Activated CD4-positive, alpha-beta T cell treated with anti-CD3 and anti-CD28 coated beads for 24 hours (primary cell): Measurements from ENCODE around the gene SYNJ2.

Source experiments
- DNase-seq, 2 donors: peaks; one replicate each; pipeline ENCODE4 v3.0.0-alpha.2; 2020; ENCODE audit warnings: low read depth in 2 of 2

The SYNJ2 gene

GRCh38 chr6:157998707-157999167 lies 17.1 kb downstream of the SYNJ2 start:
- no peak for DNase-seq

DNA sequence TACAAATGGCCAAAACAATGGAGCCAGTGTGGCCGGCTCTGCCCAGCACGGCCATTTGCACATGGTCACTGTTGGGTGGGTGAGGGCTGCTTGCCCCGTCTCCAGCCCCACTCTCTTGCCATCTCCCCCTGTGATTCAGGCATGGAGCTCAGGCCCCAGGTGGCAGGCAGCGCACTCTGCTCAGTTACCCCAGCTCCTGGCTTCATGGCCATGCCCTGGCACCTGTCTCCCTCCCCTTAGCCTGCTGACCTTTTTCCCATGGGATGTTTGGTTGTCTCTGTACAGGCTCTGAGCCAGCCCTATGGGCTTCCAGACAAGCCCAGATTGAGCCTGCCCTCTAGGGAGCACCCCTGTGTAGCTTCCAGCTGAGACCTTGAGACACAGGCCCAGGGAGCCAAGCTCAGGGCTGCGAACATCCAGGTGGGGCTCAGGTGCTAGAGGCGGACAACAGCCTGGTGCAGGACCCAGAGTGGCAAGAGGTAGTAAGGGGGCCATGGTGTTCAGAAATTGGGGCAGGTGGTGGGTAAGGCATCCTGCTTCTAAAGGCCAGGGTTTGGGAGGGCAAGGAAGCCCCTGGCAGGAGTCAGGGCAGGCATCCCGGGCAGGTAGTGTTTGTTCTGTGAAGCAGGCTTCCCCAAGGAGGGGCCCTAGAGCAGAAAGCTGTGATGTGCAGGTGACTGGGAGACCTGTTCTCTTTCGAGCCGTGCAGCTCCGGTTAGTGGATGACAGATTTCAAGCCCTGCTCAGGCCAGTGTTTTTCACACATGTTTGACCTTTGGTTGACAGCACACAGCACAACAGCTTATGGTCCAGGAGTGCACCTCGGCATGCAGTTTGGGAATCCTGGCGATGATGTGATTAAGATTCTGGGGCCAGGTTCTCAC lies 17.7 kb downstream of the SYNJ2 start:
- no peak for DNase-seq

DNA sequence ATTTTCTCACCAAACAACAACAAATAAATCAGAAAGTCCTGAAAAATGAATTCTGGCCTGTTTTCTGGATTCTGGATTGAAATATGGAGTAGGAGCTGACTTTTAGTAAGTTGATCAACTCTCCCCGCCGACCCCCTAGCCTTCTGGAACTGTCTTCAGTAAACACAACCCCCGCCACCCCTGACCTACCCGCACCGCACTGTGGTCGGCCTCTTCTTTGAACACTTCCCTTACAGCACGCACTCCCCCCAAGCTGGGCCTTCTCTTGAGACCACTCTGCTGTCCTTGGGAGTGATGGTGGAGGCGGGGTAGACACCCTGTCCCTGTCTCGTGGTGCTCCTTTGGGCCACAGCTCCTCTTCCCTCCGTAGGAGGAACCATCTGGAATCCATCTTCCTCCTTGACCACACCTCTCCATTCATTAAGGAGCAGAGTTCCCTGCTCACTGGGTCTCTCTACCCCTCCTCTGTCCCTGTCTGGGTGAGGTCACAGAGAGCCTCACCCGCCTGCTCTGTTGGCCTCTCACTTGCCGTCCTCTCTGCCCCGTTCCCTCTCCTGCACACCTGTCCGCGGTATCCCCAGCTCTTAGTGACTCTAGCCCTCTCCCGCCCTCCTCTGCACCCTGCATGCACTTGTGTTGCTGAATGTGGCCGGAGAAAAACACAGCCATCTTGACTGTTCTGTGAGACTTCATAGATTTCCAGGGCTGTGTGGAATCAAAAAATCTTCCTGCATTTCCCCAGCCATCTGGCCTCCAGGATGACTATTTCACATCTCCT lies 19.1 kb downstream of the SYNJ2 start:
- DNase-seq = no peak

GRCh38 chr6:158002249-158002950 lies 20.7 kb downstream of the SYNJ2 start:
- DNase-seq = no peak

GRCh38 chr6:158002951-158003853 lies 21.5 kb downstream of the SYNJ2 start:
- DNase-seq = no peak

- no peak for DNase-seq
Observed at GRCh38 chr6:158003910-158004700, 22.4 kb downstream of the SYNJ2 start.

- DNase-seq = no peak
Observed at GRCh38 chr6:158004701-158005095, 23.0 kb downstream of the SYNJ2 start.

- DNase-seq = no peak
Observed at GRCh38 chr6:158005626-158006180, 24.0 kb downstream of the SYNJ2 start.

- DNase-seq = no peak
Observed at GRCh38 chr6:158006331-158006730, 24.7 kb downstream of the SYNJ2 start.

GRCh38 chr6:158006821-158007570 lies 25.3 kb downstream of the SYNJ2 start:
- no peak for DNase-seq

DNA sequence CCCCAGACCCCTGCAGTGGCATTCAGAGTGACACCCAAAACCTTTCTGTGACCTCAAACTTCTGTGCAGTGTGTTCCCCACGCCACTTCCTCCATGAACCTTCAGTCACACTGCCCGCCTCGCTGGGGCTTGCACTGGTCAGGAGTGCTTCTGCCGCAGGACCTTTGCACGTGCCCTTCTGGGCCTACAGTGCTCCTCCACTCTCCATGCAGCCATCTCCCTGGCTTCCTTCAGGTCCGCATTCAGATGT lies 27.1 kb downstream of the SYNJ2 start:
- no peak for DNase-seq

DNA sequence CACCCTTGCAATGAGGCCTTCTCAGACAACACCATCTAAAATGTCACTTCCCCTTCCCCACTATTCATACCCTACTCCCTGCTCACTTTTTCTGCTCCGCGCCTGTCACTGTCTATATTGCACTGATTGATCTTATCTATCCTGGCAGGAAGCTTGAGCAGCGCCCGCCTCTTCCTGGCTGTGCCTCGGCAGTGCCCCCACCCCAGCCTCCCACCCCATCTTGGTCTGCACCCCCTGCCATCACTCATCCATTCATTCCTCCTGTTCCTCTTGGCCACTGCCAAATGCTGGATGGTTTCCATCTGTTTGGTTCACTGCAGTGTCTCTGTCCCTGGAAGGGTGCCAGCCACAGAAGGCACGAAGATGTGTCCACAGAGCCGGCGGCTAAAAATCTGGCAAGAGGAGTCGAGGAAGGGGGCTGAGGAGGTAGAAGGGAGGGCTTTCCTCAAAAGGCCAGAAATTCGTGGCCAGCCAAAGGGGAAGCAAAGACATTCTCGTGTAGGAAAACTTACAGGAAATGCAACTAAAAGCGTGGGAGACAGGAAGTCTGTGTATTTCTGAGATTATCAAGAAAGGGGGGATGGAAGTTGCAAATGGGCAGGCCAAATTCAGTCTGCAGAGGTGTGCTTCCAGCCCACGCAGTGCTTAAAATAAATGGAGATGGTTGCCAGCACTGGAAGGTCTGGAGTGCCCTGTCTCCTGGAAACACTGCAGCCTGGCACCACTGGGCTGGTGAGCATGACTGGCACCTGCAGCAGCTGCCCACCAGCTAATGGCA lies 27.6 kb downstream of the SYNJ2 start:
- no peak for DNase-seq

DNA sequence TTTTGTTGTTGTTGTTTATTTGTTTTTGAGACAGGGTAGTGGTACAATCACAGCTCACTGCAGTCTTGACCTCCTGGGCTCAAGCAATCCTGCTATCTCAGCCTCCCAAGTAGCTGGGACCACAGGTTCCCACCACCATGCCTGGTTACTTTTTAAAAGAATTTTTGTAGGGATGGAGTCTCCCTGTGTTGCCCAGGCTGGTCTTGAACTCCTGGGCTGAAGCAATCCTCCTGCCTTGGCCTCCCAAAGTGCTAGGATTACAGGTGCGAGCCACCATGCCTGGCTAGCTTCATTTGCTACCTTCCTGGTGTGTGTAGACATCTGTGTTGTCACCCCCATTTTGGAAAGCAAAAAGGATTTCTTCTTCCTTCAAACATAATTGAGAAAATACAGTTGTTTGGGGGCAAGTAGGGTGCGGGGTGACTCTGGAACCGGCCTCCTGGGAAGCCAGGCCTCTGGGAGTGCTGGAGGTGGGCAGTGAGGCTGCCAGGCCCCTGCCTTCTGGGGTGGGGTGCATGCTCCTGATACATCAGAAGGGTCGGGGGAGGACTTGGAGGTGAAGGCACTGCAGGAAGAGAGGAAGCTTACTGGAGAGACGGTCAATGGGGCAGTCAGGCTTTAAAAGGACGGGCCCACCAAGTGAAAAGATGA lies 28.4 kb downstream of the SYNJ2 start:
- no peak for DNase-seq

GRCh38 chr6:158010591-158011477 lies 29.2 kb downstream of the SYNJ2 start:
- DNase-seq = no peak

DNA sequence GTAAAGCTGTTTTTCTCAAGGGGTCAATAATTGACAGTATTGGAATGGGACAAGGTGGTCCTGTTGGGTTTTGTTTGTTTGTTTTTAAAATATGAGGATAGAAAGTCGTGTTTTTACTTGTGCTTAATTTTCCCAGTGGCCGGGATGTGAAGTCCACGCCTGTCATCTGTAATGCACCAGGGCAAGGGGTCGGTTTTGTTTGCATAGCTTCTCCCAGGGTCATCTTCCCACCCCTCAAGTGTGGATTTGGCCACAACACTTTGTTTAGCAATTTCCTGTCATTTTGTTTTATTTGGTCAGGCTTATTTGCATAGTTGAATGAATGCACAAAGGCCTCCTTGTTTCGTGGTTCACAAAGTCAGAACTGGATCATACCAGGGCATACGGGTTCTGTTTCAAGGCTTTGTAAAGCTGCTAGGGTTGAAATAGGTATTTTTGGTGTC lies 29.8 kb downstream of the SYNJ2 start:
- DNase-seq = no peak

DNA sequence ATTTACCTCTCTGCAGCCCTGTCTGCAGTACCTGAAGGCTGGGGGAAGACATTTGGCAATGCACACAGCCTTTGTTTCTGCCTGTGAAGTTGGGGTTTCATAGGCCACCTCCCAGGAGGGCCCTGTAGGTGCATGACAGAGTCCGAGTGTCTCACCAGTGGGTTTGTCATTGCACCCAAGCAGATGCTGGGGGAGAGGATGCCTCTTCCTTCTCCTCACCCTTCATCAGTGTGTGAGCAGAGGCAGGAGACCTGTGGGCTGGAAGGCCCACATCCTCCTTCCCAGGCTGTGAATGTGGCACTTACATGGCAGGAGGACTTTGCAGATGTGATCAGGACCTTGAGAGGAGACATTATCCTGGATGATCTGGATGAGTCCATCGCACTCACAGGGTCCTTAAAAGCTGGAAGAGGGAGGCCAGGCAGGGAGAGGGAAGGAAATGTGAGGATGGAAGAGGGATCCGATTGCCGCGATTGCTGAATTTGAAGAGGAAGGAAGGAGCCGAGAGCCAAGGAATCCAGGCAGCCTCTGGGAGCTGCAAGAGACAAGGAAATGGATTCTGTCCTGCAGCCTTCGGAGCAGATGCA lies 30.4 kb downstream of the SYNJ2 start:
- no peak for DNase-seq
